Measurements from ENCODE around the gene FAM200C. TPM values are rescaled to one million over a fixed set of nuclear protein-coding genes. Genes with fewer than 3 reads are reported as not detected.
A peak's percentile ranks its signal among the peaks of the same experiment; 100 is the strongest.

The FAM200C gene
- polyA plus RNA-seq, 6 donors from 2014 or later: 0.22 to 0.53 (median 0.39) TPM; not detected in 2

DNA sequence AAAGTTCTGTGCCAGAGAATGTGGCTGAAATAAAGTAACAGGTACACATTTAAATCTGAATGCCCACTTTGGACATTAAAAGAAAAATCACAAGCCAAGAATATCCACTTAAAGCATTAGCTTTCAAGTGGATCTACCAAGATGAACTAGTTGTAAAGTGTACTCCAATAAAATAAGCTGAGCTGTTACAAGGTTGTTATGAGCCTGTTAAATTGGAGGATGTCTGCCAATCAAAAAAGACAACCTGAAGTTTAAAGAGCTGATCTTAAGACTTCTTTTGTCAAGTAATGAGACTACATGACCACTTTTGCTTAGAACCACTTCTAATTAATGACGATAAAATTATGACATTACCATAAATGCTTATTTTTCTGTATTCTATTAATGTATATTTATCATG lies 2.4 kb downstream of the FAM200C start:
- Mint-ChIP-seq H3K4me3 (no peak overlapping the region), H3K27me3 (no peaks in the 10 kb centered on the region), H3K27ac (no peak overlapping the region), H3K36me3 (peaks cover 0 to 5% of the 10 kb centered on the region in 2 donors), H3K4me1 (peaks cover 13 to 15% (median 14%) of the 10 kb centered on the region in 3 donors), H3K9me3 (no peaks in the 10 kb centered on the region)
- no peak for ATAC-seq (ENCODE audit: low read depth in 2 of 2)
- no peak for DNase-seq

DNA sequence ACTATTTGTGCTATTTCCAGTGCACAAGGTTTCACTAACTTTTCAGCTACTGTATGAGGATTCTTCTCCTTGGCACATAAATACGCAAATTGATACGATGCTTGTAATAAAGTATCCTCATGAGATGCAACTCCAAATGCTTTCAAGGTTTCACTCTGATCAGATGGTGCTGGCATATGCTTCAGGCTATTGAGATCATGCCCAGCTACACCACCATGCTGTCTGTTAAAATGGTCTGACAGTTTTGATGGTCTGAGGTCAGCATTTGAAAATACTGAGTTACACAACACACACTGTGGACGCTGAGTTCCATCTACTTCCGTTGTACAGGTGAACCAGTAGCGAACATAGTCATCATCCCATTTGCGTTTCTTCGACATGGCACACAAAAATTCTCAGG lies 4.7 kb downstream of the FAM200C start:
- DNase-seq (no peak), ATAC-seq (ENCODE audit: low read depth in 2 of 2) (no peak)
- no peaks in the 10 kb centered on the region for H3K9me3 Mint-ChIP-seq
- no peak overlapping the region for H3K4me3 Mint-ChIP-seq
- no peak overlapping the region for H3K27ac Mint-ChIP-seq
- no peaks in the 10 kb centered on the region for H3K36me3 Mint-ChIP-seq
- H3K4me1 Mint-ChIP-seq: peaks cover 11 to 12% (median 12%) of the 10 kb centered on the region in 3 donors
- no peaks in the 10 kb centered on the region for H3K27me3 Mint-ChIP-seq

DNA sequence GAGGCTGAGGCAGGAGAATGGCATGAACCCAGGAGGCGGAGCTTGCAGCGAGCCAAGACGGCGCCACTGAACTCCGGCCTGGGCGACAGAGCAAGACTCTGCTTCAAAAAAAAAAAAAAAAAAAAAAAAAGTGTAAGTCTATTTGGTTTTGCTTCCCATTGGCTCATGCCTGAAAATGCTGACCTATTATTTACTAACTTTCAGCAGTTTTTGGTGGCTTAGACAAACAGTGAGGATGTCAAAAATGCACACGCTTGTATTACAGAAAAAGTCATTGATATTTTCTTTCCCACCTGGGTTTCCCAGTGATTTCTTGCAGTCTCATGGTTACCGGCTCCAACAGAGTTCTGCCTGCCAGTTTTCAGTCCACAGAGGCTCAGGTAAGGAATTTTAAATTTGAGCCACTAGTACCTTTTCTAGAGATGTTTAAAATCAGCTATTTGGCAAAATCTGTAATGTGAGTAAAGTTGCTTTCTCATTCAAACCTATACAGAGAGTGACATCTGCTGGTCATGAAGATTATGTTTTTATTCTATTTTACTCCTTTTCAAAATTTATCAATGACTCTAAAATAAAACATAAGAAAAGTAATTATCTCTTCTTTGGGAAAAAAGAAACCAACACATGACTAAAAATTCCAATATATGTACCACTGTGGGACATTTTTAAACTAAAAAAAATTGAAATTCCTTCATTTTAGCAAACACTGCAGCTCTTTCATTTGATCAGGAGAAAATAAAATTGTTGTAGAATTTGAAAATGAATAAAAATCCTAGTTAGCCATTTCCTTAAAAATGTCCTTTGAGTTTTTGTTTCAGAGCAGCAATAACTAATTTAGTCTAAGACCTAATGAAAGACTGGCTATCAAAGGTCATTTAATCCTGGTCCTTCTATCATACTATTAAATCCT lies 8.8 kb downstream of the FAM200C start:
- DNase-seq (no peak), ATAC-seq (ENCODE audit: low read depth in 2 of 2) (no peak)
- H3K27me3 Mint-ChIP-seq: no peaks in the 10 kb centered on the region
- peaks cover 6 to 17% of the 10 kb centered on the region in 2 donors for H3K36me3 Mint-ChIP-seq
- H3K9me3 Mint-ChIP-seq: peaks cover 4 to 29% (median 16%) of the 10 kb centered on the region in 7 donors
- no peak overlapping the region for H3K4me3 Mint-ChIP-seq
- no peaks in the 10 kb centered on the region for H3K4me1 Mint-ChIP-seq
- H3K27ac Mint-ChIP-seq: no peak overlapping the region

DNA sequence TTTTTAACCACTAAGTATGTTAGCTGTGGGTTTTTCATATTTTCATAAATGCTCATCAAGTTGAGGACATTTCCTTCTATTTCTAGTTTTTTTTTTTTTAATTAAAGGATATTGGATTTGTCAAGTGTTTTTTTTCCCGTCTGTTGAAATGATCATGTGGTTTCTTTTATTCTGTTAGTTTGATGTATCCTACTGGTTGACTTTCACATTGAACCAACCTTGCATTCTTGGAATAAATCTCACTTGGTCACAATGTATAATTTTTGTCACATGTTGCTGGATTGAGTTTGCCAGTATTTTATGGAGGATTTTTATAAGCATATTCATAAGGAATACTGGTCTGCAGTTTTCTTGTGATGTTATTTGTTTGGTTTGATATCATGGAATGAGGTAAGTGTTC lies 12.4 kb downstream of the FAM200C start:
- H3K4me1 Mint-ChIP-seq: peaks cover 0 to 10% (median 8%) of the 10 kb centered on the region in 3 donors
- H3K4me3 Mint-ChIP-seq: no peak overlapping the region
- H3K27me3 Mint-ChIP-seq: no peaks in the 10 kb centered on the region
- H3K36me3 Mint-ChIP-seq: peaks cover 6 to 17% of the 10 kb centered on the region in 2 donors
- H3K27ac Mint-ChIP-seq: no peak overlapping the region
- DNase-seq (no peak), ATAC-seq (ENCODE audit: low read depth in 2 of 2) (no peak)
- peaks cover 4 to 30% (median 17%) of the 10 kb centered on the region in 7 donors for H3K9me3 Mint-ChIP-seq

DNA sequence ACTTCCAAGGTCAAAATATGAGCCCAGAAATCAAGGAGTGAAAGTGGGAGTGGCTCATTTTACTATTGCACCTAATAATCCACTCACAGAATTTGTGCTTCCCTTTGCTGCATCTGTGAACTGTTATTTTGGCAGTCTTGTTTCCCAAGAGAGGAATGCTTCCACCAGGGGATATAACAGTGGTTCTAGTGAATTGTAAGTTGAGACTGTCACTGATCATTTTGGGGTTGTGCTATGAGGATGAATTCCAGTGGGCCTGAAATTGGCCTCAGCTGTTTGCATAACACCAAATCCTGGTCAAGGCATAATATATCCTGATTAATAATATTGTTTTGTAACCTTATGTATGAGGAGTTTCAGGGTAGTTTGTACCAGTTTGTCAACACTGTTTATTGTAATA lies 14.4 kb downstream of the FAM200C start:
- peaks cover 4 to 30% (median 17%) of the 10 kb centered on the region in 7 donors for H3K9me3 Mint-ChIP-seq
- H3K27me3 Mint-ChIP-seq: no peaks in the 10 kb centered on the region
- no peak overlapping the region for H3K4me3 Mint-ChIP-seq
- ATAC-seq (ENCODE audit: low read depth in 2 of 2) (no peak), DNase-seq (no peak)
- peaks cover 0 to 18% (median 11%) of the 10 kb centered on the region in 3 donors for H3K4me1 Mint-ChIP-seq
- no peak overlapping the region for H3K27ac Mint-ChIP-seq
- H3K36me3 Mint-ChIP-seq: peaks cover 6 to 17% of the 10 kb centered on the region in 2 donors

DNA sequence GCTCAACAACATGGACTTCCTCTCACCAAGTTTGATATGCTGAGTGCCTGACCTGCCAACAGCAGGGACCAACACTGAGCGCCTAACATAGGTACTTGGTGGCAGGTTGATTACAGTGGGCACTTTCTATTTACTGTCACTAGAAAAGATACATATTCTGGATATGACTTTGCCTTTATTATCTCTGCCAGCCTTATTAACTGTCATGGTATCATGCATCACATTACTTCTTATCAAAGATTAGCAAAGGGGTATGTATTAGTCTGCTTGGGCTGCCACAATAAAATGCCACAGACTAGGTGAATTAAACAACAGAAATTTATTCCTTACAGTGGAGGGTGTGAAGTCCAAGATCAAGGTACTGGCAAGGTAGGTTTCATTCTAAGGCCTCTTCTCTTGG lies 15.2 kb downstream of the FAM200C start:
- peaks cover 0 to 4% (median 2%) of the 10 kb centered on the region in 3 donors for H3K27me3 Mint-ChIP-seq
- DNase-seq: no peak
- peaks cover 0 to 18% (median 11%) of the 10 kb centered on the region in 3 donors for H3K4me1 Mint-ChIP-seq
- no peak overlapping the region for H3K27ac Mint-ChIP-seq
- H3K36me3 Mint-ChIP-seq: peaks cover 6 to 17% of the 10 kb centered on the region in 2 donors
- no peak for ATAC-seq (ENCODE audit: low read depth in 2 of 2)
- H3K4me3 Mint-ChIP-seq: no peak overlapping the region
- peaks cover 4 to 30% (median 17%) of the 10 kb centered on the region in 7 donors for H3K9me3 Mint-ChIP-seq

DNA sequence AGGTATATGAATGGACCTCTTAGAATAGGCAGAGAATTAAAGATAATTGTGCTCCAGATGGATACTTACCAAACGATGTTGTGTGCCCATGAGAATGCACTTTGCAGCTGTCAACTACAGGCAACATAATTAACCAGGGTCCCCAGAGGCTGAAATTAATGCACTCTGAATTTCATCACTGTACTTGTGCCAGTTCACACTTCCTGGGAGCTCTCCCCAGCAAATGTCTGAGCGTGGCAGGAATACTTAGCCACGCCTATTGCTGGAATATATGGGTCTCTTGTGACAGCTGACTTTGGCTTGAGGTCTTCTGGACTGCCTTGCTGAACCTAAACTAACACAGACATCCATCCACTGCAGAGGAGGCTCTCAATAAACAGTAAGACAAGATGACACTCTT lies 17.5 kb downstream of the FAM200C start:
- H3K9me3 Mint-ChIP-seq: peaks cover 0 to 14% (median 6%) of the 10 kb centered on the region in 7 donors
- peaks cover 0 to 18% (median 11%) of the 10 kb centered on the region in 3 donors for H3K4me1 Mint-ChIP-seq
- DNase-seq: no peak
- peaks cover 4 to 10% (median 9%) of the 10 kb centered on the region in 3 donors for H3K27me3 Mint-ChIP-seq
- no peak overlapping the region for H3K27ac Mint-ChIP-seq
- H3K4me3 Mint-ChIP-seq: no peak overlapping the region
- H3K36me3 Mint-ChIP-seq: peaks cover 3 to 6% of the 10 kb centered on the region in 2 donors
- ATAC-seq (ENCODE audit: low read depth in 2 of 2): no peak

DNA sequence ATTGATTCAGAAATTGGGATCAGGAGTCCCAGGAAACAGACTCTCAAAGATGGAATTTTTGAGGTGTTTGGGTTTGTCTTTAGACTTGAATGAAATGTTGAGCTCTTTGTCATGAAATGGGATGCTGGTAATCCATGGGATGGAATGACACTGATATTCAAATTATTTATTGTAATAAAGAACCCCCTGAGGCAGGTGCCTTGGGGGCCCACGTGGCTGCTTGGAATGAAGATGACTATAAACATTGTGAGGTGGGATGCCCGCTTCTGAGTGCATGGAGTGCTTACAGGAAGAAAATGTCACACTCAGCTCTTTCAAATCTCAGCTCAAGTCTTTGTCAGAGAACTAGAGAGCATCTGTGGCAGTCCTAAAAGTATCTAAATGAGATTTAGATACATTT lies 19.8 kb downstream of the FAM200C start:
- no peak for ATAC-seq (ENCODE audit: low read depth in 2 of 2)
- H3K36me3 Mint-ChIP-seq: no peaks in the 10 kb centered on the region

DNA sequence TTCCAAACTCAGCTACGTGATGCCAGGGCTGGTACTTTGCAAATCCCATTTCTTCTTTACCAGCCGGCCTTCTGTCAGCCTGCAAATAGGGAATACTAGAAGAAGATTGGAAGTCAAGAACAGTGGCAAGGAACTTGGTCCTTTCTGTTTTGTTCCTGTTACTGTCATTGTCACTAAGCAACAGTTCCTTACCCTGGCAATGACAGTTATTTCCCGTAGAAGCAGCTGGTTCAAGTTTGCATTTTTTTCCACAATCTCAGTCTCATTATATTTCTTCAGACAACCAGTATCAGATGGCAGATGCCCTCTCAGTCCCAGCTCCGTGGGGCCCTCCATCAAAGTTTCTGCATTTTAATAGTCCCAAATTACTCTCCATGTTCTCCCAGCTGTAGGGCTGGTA lies 20.3 kb downstream of the FAM200C start:
- Mint-ChIP-seq H3K4me1 (peaks cover 0 to 18% (median 11%) of the 10 kb centered on the region in 3 donors), H3K36me3 (no peaks in the 10 kb centered on the region), H3K27me3 (peaks cover 23 to 33% (median 26%) of the 10 kb centered on the region in 3 donors), H3K4me3 (no peak overlapping the region), H3K27ac (peak overlapping the region in 1 of 6 donors; percentile 59), H3K9me3 (peaks cover 0 to 1% (median 0%) of the 10 kb centered on the region in 7 donors)
- no peak for DNase-seq
- ATAC-seq (ENCODE audit: low read depth in 2 of 2): no peak

More for the DNA sequence above, 19.8 kb downstream of the FAM200C start:
- peaks cover 0 to 18% (median 11%) of the 10 kb centered on the region in 3 donors for H3K4me1 Mint-ChIP-seq
- no peak overlapping the region for H3K4me3 Mint-ChIP-seq
- peaks cover 0 to 4% (median 0%) of the 10 kb centered on the region in 7 donors for H3K9me3 Mint-ChIP-seq
- peaks cover 18 to 28% (median 21%) of the 10 kb centered on the region in 3 donors for H3K27me3 Mint-ChIP-seq
- DNase-seq: no peak
- H3K27ac Mint-ChIP-seq: peak overlapping the region in 1 of 6 donors; percentile 74

DNA sequence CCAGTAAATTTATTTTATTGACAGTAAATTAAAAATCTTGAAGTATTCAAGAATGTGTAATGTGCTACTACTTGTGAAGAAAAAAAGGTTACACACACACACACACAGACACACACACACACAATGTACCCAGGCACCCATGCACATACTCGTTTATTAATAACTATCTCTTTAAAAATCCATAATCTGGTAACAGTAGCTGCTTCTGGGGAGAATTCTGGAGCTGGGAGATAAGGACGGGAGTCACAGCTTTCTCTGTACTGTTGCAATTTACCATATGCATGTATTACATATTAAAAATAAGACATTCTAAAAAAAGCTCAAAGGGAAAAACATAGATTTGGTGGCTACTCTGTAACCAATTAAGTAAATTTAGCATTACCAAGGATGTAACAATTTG lies 21.5 kb downstream of the FAM200C start:
- Mint-ChIP-seq H3K36me3 (no peaks in the 10 kb centered on the region), H3K4me1 (peaks cover 0 to 16% (median 11%) of the 10 kb centered on the region in 3 donors), H3K9me3 (no peaks in the 10 kb centered on the region), H3K27me3 (peaks cover 33 to 45% (median 35%) of the 10 kb centered on the region in 3 donors), H3K27ac (no peak overlapping the region), H3K4me3 (no peak overlapping the region)
- DNase-seq (no peak), ATAC-seq (ENCODE audit: low read depth in 2 of 2) (no peak)

DNA sequence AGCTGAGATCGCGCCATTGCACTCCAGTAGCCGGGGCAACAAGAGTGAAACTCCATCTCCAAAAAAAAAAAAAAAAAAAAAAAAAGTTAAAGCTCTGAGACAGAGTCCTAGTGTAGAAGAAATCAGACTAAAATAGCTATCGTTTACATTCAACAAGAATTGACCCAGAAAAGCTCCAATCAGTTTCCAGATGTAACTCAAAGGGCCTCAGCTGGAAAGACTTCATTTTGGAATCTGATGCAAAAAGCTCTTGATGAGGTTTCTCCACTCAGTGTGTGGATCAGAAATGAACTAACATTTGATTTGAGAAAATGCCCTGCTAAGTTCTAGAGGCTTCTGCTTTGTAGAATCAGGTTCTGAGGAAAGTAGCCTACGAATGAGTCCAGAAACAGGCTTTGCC lies 22.2 kb downstream of the FAM200C start:
- ATAC-seq (ENCODE audit: low read depth in 2 of 2) (no peak), DNase-seq (no peak)
- Mint-ChIP-seq H3K4me3 (no peak overlapping the region), H3K9me3 (no peaks in the 10 kb centered on the region), H3K27me3 (peaks cover 38 to 51% (median 40%) of the 10 kb centered on the region in 3 donors), H3K4me1 (peaks cover 0 to 10% (median 5%) of the 10 kb centered on the region in 3 donors), H3K36me3 (no peaks in the 10 kb centered on the region), H3K27ac (no peak overlapping the region)

DNA sequence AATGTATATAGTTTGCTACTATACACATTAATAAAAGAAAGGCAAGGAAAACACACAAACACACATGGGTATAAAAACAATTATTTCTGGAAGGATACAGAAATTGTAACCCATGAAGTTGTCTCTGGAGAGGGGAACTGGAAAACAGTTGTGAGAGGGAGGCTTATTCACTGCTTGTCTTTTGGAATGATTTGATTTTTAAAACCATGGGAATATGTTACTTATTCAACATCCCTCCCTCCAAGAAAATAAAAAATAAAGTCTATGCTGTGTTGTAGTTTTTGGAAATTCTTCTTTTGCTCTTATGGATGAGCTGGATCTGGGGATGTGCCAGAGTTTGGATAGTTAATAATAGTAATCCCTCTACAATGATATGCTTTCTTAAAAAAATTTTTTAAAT lies 23.4 kb downstream of the FAM200C start:
- H3K4me3 Mint-ChIP-seq: no peak overlapping the region
- H3K9me3 Mint-ChIP-seq: no peaks in the 10 kb centered on the region
- H3K27ac Mint-ChIP-seq: no peak overlapping the region
- no peak for ATAC-seq (ENCODE audit: low read depth in 2 of 2)
- H3K36me3 Mint-ChIP-seq: no peaks in the 10 kb centered on the region
- no peak for DNase-seq
- peaks cover 44 to 60% (median 52%) of the 10 kb centered on the region in 3 donors for H3K27me3 Mint-ChIP-seq
- no peaks in the 10 kb centered on the region for H3K4me1 Mint-ChIP-seq

DNA sequence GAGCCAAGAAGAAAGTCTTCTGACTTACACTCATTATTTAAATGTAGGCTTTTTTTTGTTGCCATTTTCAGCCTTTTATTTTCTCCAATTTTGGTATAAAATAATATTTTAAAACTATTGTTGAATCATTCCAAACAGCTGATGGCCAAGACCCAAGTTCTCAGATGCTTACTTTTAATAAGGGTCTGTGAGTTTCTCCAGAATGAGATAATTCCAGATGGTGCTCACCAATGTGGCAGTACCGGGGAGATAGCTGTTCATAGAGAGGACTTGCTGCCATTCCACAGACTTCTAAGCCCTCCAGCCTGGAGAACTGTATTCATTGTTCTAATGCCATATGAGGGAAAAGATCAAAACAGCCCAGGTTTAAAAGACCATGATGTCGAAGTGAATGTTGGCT lies 24.2 kb downstream of the FAM200C start:
- no peak overlapping the region for H3K4me3 Mint-ChIP-seq
- peaks cover 50 to 67% (median 59%) of the 10 kb centered on the region in 3 donors for H3K27me3 Mint-ChIP-seq
- no peaks in the 10 kb centered on the region for H3K36me3 Mint-ChIP-seq
- DNase-seq (no peak), ATAC-seq (ENCODE audit: low read depth in 2 of 2) (no peak)
- H3K27ac Mint-ChIP-seq: no peak overlapping the region
- H3K4me1 Mint-ChIP-seq: peaks cover 0 to 4% (median 0%) of the 10 kb centered on the region in 3 donors
- H3K9me3 Mint-ChIP-seq: no peaks in the 10 kb centered on the region

DNA sequence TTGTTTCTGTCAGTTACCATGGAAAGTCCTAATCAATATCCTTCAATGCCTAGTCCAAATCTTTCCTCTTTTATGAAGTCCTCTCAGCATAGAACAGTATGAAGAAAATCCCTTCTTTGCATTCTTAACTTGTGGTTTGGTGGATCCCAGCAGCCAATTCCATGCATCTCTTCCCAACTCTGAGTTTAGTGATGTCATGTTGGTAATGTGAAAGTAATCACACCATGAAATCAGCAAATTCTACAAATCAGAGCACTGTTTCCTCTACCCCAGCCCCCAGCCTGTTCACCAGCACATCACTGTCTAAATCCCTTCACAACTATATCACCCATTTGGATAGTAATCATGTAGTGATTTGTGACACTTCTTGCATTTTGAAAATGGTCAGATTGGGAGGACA lies 24.7 kb downstream of the FAM200C start:
- ATAC-seq (ENCODE audit: low read depth in 2 of 2): no peak
- Mint-ChIP-seq H3K27me3 (peaks cover 56 to 71% (median 62%) of the 10 kb centered on the region in 3 donors), H3K4me3 (no peak overlapping the region)

More for the DNA sequence above, 24.7 kb downstream of the FAM200C start:
- no peak overlapping the region for H3K27ac Mint-ChIP-seq
- H3K9me3 Mint-ChIP-seq: no peaks in the 10 kb centered on the region
- DNase-seq: no peak
- H3K36me3 Mint-ChIP-seq: no peaks in the 10 kb centered on the region
- H3K4me1 Mint-ChIP-seq: peaks cover 0 to 6% (median 0%) of the 10 kb centered on the region in 3 donors
